MM.1S (cell line): ENCODE measurements around the gene CCDC136.

Experiments used
- DNase-seq: peaks from one replicate; pipeline ENCODE4 v3.0.0-alpha.2; 2015
- H2AFZ ChIP-seq: fragments of 300-600 bp; sonication (generic); 2 replicates; pipeline ENCODE4 v1.6.0; 2016; ENCODE audit warnings: antibody characterized with exemption, low read length
- H3F3A ChIP-seq: fragments of 300-600 bp; sonication (generic); 2 replicates; pipeline ENCODE4 v1.6.1; 2016; ENCODE audit warnings: mild to moderate bottlenecking, antibody characterized with exemption, low read length, moderate library complexity, mixed read lengths; ENCODE audit not compliant: insufficient read depth
- H3K27ac ChIP-seq: fragments of 300-600 bp; sonication (generic); 2 replicates; pipeline ENCODE4 v1.5.1; 2016; ENCODE audit warnings: mild to moderate bottlenecking, low read length
- H3K27me3 ChIP-seq: fragments of 300-600 bp; sonication (generic); replicated peaks from 2 replicates; pipeline ENCODE4 v1.6.0; 2016; ENCODE audit warnings: low read length; ENCODE audit not compliant: insufficient read depth
- H3K36me3 ChIP-seq: fragments of 300-600 bp; sonication (generic); replicated peaks from 2 replicates; pipeline ENCODE4 v1.6.1; 2016; ENCODE audit warnings: mild to moderate bottlenecking, low read length, mixed read lengths; ENCODE audit not compliant: insufficient read depth
- H3K4me1 ChIP-seq: fragments of 300-600 bp; sonication (generic); 2 replicates; pipeline ENCODE4 v1.6.1; 2016; ENCODE audit warnings: low read length, mixed read lengths
- H3K4me2 ChIP-seq: fragments of 300-600 bp; sonication (generic); 2 replicates; pipeline ENCODE4 v1.6.0; 2016; ENCODE audit warnings: low read depth, low read length
- H3K4me3 ChIP-seq: fragments of 300-600 bp; sonication (generic); 2 replicates; pipeline ENCODE4 v1.5.1; 2016; ENCODE audit warnings: low read length, mixed read lengths
- H3K79me2 ChIP-seq: fragments of 300-600 bp; sonication (generic); 2 replicates; pipeline ENCODE4 v1.6.1; 2016; ENCODE audit warnings: mixed run types, low read length, mixed read lengths
- H3K9ac ChIP-seq: fragments of 300-600 bp; sonication (generic); 2 replicates; pipeline ENCODE4 v1.6.1; 2016; ENCODE audit warnings: low read length, mixed read lengths
- H3K9me2 ChIP-seq: fragments of 300-600 bp; sonication (generic); replicated peaks from 2 replicates; pipeline ENCODE4 v1.6.1; 2016; ENCODE audit warnings: mild to moderate bottlenecking, low read length, mixed read lengths; ENCODE audit not compliant: insufficient read depth
- H3K9me3 ChIP-seq: fragments of 300-600 bp; sonication (generic); replicated peaks from 2 replicates; pipeline ENCODE4 v1.6.1; 2016; ENCODE audit warnings: mild to moderate bottlenecking, low read length, mixed read lengths; ENCODE audit not compliant: insufficient read depth
- H4K20me1 ChIP-seq: fragments of 300-600 bp; sonication (generic); 2 replicates; pipeline ENCODE4 v1.6.1; 2016; ENCODE audit warnings: mild to moderate bottlenecking, low read length, moderate library complexity, mixed read lengths; ENCODE audit not compliant: insufficient read depth
- EZH2 ChIP-seq: fragments of 300-600 bp; sonication (generic); optimal IDR thresholded peaks from 2 replicates; pipeline ENCODE3; 2017; ENCODE audit warnings: low read depth, mild to moderate bottlenecking, antibody characterized with exemption, low read length, mixed read lengths
- EZH2phosphoT487 ChIP-seq: fragments of 300-600 bp; sonication (generic); IDR thresholded peaks from 2 replicates; pipeline ENCODE4 v1.6.1; 2018; ENCODE audit warnings: antibody characterized with exemption, low read length
- TF ChIP-seq, protein P1 (sequence below): fragments of 300-600 bp; sonication (generic); IDR thresholded peaks from 2 replicates; pipeline ENCODE4 v1.5.1; 2016; ENCODE audit warnings: antibody characterized with exemption, low read length, mixed read lengths

The CCDC136 gene

DNA sequence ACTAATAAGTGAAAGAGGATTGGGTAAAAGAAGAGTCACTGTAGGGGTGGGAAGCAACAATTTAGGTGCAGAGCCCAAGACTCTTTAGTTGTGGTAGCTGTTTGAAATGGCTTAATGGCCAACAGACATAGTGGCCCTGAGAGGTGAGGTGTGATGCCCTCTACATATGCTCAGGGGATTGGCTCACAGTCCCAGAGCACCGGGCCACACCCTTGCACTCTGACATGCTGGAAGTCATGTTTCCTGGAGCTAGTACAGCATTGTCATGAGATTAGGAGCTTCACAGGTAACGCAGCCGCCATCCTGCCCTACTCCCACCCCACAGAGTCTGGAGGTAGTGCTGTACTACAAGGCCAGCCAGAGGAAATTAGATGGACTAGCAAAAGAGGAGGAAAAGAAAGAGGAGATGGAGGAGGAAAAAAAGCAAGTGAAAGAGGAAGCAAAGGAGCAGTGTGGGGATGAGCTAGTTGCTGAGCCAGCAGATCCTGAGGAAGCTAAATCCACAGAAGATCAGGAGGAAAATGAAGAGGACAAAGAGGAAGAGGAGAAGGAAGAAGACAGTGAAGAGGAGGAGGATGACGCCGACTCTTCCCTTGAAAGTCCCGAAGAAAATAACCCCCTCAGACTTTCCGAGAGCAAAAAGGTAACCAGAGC lies 23.6 kb downstream of the CCDC136 start:
- H3K4me2 ChIP-seq, result no peak overlapping the region
- H4K20me1 ChIP-seq, result no peaks in the 10 kb centered on the region
- H3K79me2 ChIP-seq, result no peaks in the 10 kb centered on the region
- DNase-seq, result no peak
- H3K9me3 ChIP-seq, result no peaks in the 10 kb centered on the region
- peaks cover 10% of the 10 kb centered on the region for H3F3A ChIP-seq
- no peak overlapping the region for H3K9ac ChIP-seq
- no peak overlapping the region for H3K27ac ChIP-seq
- no peaks in the 10 kb centered on the region for H3K27me3 ChIP-seq
- no peak overlapping the region for H2AFZ ChIP-seq
- H3K4me3 ChIP-seq, result no peak overlapping the region
- peaks cover 22% of the 10 kb centered on the region for H3K4me1 ChIP-seq
- no peaks in the 10 kb centered on the region for H3K9me2 ChIP-seq
- TF ChIP-seq EZH2phosphoT487, result no peak
- no peak for TF ChIP-seq EZH2
- TF ChIP-seq, protein P1, sequence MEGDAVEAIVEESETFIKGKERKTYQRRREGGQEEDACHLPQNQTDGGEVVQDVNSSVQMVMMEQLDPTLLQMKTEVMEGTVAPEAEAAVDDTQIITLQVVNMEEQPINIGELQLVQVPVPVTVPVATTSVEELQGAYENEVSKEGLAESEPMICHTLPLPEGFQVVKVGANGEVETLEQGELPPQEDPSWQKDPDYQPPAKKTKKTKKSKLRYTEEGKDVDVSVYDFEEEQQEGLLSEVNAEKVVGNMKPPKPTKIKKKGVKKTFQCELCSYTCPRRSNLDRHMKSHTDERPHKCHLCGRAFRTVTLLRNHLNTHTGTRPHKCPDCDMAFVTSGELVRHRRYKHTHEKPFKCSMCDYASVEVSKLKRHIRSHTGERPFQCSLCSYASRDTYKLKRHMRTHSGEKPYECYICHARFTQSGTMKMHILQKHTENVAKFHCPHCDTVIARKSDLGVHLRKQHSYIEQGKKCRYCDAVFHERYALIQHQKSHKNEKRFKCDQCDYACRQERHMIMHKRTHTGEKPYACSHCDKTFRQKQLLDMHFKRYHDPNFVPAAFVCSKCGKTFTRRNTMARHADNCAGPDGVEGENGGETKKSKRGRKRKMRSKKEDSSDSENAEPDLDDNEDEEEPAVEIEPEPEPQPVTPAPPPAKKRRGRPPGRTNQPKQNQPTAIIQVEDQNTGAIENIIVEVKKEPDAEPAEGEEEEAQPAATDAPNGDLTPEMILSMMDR, result no peak
- H3K36me3 ChIP-seq, result no peaks in the 10 kb centered on the region

DNA sequence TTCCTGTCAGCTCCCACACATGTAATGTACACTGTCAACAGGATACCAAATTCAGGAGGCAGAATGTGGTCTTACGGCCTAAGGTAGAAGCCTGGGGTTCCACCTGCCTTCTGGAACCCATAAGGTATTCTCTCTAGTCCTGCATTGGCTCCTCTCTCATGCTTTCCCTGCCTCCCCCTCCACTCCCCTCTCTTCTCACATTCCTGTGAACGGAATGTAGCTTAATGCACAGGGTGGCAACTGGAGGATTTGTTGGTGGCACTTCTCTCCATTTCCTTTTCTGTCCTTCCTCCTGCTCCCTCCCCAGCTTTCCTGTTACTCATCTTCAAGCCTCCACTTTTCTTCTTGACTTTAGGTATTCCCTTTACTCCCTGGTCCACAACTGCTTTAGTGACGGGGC lies 26.9 kb downstream of the CCDC136 start:
- Histone ChIP-seq H4K20me1 (no peaks in the 10 kb centered on the region), H3K9me2 (no peaks in the 10 kb centered on the region), H3K36me3 (no peaks in the 10 kb centered on the region), H3K4me1 (no peaks in the 10 kb centered on the region), H3K9me3 (no peaks in the 10 kb centered on the region), H3F3A (no peaks in the 10 kb centered on the region), H3K27me3 (no peaks in the 10 kb centered on the region), H3K4me2 (no peak overlapping the region), H3K4me3 (no peak overlapping the region), H2AFZ (no peak overlapping the region), H3K9ac (no peak overlapping the region), H3K79me2 (no peaks in the 10 kb centered on the region), H3K27ac (no peak overlapping the region)
- DNase-seq, result no peak
- TF ChIP-seq EZH2 (no peak), EZH2phosphoT487 (no peak)
- TF ChIP-seq, protein P1, result no peak

DNA sequence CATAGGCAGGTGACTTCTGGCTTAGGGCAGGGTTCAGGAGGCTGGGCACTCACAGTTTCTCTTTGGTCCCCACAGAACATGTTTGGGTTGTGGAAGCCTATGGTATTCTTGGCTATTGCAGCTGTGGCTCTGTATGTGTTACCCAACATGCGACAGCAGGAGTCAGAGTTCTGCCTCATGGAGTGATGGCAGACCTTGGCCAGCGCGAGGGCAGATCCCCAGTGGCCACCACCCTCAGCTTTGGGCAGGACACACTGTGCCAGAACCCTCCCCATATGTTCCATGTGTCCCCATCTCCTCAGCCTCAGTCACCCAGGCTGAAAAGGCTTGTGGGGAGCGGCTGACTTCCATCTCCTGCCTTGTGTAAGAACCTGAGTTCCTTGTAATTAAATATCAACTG lies 30.0 kb downstream of the CCDC136 start:
- H3K27me3 ChIP-seq, result no peaks in the 10 kb centered on the region
- H3K9me2 ChIP-seq, result no peaks in the 10 kb centered on the region
- no peak overlapping the region for H3K4me2 ChIP-seq
- H4K20me1 ChIP-seq, result no peaks in the 10 kb centered on the region
- no peak overlapping the region for H3K27ac ChIP-seq
- no peak for TF ChIP-seq EZH2
- no peak for TF ChIP-seq EZH2phosphoT487
- TF ChIP-seq, protein P1, result no peak
- no peaks in the 10 kb centered on the region for H3K79me2 ChIP-seq
- no peaks in the 10 kb centered on the region for H3K36me3 ChIP-seq
- H3F3A ChIP-seq, result no peaks in the 10 kb centered on the region
- H3K4me1 ChIP-seq, result no peaks in the 10 kb centered on the region
- no peak overlapping the region for H2AFZ ChIP-seq
- H3K4me3 ChIP-seq, result no peak overlapping the region
- no peak overlapping the region for H3K9ac ChIP-seq
- DNase-seq, result no peak
- H3K9me3 ChIP-seq, result no peaks in the 10 kb centered on the region
